Mammary epithelial cell (primary cell): ENCODE measurements around the gene INHA.

Experiments
- EZH2 ChIP-seq: IDR thresholded peaks from 2 replicates; pipeline ENCODE4 v1.6.1; 2012; ENCODE audit warnings: low read length, inconsistent platforms, borderline replicate concordance
- TF ChIP-seq, protein P1 (sequence below), 2 donors: IDR thresholded peaks in 1 of 2; conservative IDR thresholded peaks in 1 of 2; 2 replicates each; pipeline ENCODE4 v1.5.1; 2011 to 2012; ENCODE audit warnings: inconsistent platforms in 2 of 2, low read length in 2 of 2, mild to moderate bottlenecking in 2 of 2, control low read depth in 1 of 2, low read depth in 1 of 2; ENCODE audit not compliant: insufficient read depth in 1 of 2; ENCODE audit errors: extremely low read depth in 1 of 2

DNA sequence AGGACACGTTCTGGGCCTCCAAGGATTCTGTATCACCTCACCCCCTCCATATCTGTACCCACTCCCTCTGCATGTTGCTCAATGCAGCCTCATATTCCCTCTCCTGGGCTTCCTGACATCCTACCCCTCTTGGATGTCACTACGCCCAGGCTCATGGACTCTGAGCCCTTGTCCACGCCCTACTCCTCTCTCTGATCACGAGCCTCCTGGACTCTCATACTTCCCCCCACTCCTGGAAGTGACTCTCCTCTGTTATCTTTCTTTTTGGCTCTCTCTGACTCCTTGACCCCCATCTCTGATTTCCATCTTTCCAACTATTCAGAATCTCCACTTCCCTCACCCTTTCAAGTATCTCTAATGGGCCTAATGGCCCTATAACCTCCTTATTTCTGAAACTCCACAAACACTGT, 26.2 kb upstream of the INHA start:
- TF ChIP-seq, protein P1, sequence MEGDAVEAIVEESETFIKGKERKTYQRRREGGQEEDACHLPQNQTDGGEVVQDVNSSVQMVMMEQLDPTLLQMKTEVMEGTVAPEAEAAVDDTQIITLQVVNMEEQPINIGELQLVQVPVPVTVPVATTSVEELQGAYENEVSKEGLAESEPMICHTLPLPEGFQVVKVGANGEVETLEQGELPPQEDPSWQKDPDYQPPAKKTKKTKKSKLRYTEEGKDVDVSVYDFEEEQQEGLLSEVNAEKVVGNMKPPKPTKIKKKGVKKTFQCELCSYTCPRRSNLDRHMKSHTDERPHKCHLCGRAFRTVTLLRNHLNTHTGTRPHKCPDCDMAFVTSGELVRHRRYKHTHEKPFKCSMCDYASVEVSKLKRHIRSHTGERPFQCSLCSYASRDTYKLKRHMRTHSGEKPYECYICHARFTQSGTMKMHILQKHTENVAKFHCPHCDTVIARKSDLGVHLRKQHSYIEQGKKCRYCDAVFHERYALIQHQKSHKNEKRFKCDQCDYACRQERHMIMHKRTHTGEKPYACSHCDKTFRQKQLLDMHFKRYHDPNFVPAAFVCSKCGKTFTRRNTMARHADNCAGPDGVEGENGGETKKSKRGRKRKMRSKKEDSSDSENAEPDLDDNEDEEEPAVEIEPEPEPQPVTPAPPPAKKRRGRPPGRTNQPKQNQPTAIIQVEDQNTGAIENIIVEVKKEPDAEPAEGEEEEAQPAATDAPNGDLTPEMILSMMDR (conservative IDR thresholded peaks at IDR 0.05 in 1 of 2, IDR thresholded peaks at IDR 0.05 in 1 of 2; ENCODE audit: extremely low read depth in 1 of 2, insufficient read depth in 1 of 2, low read depth in 1 of 2, low read length in 2 of 2): no peak
- TF ChIP-seq EZH2: no peak
